Measurements from ENCODE around the gene CABCOCO1.
"Not testable (repeated sequence)": the region's sequence is repeated elsewhere in the genome, so short reads cannot be mapped to it uniquely, and the experiment has no call there.

Gene CABCOCO1

GRCh38 chr10:61643316-61643751, 19.4 kb upstream of the CABCOCO1 start:
- DNase-seq, result peak; percentile 80

DNA sequence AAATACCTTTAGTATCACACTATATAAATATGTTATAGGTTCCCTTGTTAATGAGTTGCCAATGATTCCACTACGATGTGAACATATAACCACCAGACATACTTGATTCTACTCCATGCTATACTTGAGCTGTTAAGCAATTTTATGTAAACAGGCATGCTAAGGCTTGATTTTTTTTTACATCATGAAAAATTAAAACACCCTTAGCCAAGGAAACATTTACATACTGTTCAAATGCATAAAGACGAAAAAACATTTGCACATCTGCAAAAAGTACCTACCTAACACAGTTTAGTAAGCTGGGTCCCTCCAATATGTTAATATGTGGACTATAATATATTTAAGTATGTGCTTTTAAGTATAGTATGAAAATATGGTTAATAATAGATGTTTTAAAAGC, 9.0 kb upstream of the CABCOCO1 start:
- no peak for DNase-seq

GRCh38 chr10:61655335-61655851, 7.3 kb upstream of the CABCOCO1 start:
- peak; percentile 65 for DNase-seq

DNA sequence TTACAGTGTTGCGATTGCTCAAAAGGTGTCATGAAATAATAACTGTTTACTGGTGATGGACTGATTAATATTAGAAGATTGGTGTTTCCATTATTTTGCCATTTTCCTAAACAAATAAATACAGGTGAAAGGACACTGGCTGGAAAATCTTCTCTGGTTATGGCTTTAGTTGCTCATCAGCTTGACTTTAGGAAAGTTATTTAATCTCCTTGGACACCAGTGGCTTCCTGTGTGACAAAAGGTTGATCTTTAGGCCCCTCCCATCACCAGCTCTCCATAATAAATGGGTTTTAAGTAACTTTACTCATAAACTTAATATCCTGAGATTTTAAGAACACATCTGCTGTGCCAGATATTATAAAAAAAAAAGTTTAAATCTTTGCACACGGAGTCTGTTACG, 737 bp downstream of the CABCOCO1 start:
- no peak for DNase-seq

DNA sequence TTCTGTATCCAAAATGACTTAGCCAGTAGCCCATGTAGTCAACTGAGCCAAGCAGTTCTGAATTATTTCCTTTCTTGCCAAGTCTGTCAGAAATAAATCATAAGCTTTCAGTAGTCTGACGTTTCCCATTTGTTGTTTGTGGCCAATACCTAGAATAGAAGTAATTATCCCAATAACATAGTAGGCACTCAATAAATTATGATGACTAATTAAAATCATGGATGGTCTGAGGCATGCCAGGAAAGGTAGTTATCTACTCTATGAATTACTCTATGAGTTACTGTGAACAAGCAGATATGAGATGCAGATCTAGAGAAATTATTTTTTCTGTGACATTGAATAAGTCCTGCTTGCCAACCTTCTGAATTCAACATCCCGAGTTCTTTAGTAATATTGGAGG, 2.3 kb downstream of the CABCOCO1 start:
- no peak for DNase-seq

GRCh38 chr10:61669161-61669725, 6.5 kb downstream of the CABCOCO1 start:
- no peak for DNase-seq

GRCh38 chr10:61669849-61670248, 7.1 kb downstream of the CABCOCO1 start:
- DNase-seq, result no peak

DNA sequence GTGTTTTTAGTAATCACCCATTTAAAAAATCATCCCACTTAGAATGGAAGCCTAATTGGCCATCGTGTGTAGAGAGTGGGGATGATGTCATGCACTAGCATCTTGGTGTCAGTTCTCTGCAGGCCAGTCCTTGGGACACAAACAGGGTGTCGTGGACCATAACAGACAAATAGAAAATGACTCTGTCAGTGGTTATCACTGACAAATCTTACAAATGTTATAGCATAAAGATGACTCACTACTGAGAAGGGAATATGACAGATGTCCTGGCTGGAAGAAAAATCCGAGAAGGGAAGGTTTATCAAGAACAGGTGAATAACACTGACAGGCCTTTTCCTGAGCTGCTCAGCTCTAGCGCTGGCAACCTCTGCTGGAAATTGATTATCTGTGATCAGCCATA, 10.6 kb downstream of the CABCOCO1 start:
- DNase-seq, result no peak

DNA sequence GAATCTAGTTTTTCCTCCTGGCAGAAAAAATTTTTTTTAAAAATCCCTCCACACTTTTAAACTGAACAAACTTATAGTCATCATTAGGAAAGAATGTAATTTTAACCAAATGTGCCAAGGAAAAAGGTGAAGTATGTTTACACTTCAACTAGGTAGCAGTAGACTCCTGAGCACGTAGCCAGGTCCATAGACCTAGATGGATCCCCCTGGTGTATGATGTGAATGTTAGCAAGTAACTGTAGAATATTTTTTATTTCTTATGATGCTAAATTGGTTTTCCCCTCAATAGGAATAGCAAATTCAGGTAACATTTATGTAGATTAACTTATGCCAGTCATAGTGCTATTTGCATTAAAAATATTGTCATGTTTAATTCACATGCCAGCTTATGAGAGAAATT, 19.6 kb downstream of the CABCOCO1 start:
- DNase-seq, result no peak

DNA sequence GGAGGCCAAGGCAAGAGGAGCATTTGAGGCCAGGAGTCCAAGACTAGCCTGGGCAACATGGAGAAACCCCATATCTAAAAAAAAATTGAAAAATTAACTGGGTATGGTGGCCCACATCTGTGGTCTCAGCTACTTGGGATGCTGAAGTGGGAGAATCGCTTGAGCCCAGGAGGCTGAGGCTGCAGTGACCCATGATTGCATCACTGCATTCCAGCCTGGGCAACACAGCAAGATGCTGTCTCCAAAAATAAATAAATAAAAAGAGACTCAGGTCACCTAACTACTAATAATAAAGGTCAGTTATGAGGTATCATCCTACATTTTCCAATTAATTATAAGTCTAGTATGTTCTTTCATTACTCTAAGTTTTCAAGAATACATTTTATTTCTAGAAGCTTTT, 20.6 kb downstream of the CABCOCO1 start:
- DNase-seq, result no peak

GRCh38 chr10:61684894-61685507, 22.3 kb downstream of the CABCOCO1 start:
- DNase-seq, result no peak

DNA sequence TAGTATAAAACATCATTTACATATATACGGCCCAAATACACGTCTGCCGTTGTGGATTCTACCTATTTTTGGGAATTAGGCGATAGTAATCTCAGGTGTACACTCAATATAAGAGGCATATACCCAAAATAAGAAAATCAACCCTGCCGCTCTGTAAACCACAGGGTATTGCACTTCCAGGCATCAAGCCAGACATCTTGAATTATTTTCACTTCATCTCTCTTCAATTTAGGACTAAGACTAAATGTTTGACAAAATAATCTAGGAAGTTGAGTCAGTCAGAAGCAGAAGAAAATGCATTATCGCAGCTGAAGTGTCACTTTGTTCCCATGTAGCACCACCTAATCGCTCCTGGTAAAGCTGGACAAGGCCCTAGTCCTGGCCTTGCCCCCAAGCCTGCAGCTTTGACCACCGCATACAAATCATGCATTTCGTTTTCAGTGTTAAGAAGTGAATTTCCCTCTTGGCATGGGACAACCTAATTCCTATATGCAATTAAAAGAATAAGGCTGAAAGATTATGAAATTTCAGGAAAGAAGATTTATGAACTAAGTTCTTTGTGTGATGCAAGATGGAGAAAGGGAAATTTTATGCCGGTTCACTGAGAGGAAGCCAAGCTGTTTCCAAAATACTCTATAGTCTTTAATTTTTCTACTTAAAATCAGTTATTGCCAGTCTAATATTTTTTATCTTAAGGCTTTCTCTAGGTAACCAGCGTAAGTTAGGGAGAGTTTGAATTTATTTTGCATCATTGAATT, 26.0 kb downstream of the CABCOCO1 start:
- DNase-seq, result no peak

- not testable (repeated sequence) for DNase-seq
These were observed 28.9 kb downstream of the CABCOCO1 start for GRCh38 chr10:61691667-61692066.

- no peak for DNase-seq
These were observed 29.8 kb downstream of the CABCOCO1 start for GRCh38 chr10:61692447-61693010.

DNA sequence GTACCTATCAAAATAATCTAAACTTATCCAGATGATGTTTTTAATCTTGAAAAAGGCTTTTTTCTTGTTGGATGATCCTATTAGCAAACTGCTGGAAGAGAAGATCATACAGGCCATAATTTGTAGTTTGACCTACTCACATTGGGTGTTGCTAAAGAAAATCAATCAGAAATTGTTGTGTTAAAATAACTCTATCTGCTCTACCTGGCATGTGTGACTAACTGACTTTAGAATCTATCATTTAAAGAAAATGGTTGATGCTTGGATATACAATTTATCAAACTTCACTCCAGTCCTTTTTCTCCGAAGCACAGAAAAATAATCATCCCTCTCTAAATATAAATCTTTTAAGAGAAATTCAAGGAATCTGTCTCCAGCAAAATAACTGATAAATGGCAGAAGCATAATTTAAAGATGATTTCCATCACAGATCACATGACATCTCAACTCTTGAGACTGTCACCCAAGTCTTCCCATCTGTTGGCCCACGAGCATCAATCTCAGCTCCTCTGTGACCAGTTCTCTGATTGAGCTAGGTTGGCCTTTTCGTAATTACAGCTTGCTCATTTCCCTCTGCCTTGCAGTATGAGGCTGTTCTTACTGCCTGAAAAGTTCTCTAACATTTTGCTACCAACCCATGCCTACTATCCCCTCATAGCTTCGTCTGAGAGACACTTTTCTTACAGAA, 36.4 kb downstream of the CABCOCO1 start:
- no peak for DNase-seq

DNA sequence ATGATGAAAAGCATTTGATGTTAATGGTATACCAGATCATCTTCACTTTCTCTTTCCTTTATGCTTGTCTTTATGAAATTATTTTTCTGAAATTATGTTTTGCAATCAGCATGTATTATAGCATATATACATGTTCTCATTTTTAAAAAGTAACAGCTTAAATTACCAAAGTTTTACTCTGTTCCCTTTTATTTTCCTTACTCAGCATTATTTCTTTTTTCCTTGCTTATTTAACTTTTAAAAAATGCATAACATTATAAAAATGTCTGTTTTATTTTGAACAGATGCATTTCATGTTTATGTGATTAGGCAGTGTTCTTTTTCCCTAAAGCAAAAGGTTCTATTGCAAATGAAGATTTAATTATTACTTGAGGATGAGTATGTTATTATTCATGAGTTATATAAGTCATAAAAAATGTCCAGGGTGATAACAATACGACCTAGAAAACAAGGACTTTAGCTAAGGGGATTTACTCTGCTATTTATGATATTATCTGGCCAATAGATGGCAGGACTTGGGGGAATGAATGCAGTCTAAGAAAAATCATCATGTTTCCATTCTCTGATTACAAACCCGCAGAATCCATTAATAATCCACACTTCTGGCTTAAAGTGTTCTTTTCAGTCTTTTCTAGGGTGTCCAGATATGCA, 38.5 kb downstream of the CABCOCO1 start:
- no peak for DNase-seq

DNA sequence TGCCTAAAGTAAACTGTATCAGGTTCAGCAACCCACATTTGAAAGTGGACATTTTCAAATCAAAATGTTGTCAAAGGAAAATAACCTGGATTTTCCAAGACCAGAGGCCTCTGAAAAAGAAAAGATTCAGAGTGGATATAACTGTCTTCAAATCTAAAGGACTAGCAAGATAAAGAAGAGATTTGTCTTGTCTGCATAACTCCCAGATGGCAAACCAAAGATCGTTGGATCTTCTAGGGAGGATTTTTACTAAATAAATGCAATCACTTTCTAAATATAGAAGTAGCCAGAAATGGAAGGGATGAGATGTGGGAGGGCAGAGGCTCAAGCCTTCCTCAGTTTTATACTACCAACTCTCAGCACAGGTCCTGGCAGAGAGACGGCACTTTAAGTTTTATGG, 39.0 kb downstream of the CABCOCO1 start:
- no peak for DNase-seq

GRCh38 chr10:61702584-61702983, 39.9 kb downstream of the CABCOCO1 start:
- no peak for DNase-seq

DNA sequence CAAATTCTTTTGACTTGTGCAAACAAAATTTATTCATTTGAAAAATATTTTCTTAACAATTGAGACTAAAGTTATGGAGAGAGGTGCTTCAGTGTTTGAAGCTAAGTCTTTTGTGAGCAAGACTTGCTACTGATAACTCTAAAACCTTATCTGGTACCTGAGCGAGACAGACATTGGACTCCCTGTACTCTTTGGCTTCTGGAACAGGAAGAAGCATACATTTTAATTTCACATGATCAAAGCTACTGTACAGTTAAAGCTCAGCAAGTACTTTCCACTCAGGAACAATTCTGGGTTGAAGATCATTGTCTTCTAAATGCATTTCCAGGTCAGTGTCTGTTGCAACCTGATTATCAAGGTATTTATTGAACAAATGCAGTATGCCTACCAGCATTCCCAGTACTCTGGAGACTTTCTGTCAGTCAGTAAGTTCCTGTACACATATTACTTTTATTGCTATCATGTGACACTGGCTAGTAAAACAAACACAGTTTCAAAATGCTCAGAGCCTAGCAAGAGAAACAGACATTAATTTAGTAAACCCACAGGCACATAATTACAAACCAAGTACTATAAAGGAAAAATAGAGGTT, 42.4 kb downstream of the CABCOCO1 start:
- no peak for DNase-seq

DNA sequence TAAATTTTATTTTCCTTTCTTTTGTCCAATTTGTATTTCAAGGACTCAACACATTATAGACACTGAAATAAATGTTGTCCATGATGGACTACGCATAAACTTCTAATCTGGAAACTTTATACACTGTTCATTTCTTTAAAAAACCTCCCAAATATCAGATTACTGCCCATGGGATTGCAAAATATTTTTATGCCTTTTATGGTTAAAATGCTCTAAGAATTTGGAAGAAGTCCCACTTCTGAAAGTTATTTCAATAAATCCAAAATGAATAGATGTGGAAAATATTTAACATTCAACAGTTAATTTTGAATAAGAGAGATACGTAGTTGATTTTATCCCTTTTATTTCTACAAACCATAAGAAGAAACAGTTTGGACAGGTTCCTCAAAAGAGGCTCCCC, 46.1 kb downstream of the CABCOCO1 start:
- DNase-seq, result peak; percentile 62

DNA sequence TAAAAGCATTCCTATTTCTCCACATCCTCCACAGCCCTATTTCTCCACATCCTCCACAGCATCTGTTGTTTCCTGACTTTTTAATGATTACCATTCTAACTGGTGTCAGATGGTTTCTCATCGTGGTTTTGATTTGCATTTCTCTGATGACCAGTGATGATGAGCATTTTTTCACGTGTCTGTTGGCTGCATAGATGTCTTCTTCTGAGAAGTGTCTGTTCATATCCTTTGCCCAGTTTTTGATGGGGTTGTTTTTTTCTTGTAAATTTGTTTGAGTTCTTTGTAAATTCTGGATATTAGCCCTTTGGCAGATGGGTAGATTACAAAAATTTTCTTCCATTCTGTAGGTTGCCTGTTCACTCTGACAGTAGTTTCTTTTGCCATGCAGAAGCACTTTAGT, 49.4 kb downstream of the CABCOCO1 start:
- DNase-seq, result not testable (repeated sequence)

DNA sequence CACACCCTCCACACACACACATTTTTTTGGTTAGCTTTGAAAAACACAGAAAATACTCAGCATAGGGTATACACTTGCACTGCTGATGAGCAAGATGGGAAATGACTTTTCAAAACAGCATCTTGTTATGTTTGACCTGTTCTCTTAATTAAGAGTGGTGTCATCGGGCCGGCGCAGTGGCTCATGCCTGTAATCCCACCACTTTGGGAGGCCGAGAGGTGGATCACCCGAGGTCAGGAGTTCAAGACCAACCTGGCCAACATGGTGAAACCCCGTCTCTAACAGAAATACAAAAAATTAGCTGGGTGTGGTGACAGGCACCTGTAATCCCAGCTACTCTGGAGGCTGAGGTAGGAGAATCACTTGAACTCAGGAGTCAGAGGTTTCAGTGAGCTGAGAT, 56.7 kb downstream of the CABCOCO1 start:
- not testable (repeated sequence) for DNase-seq
